Right lobe of liver (tissue), 4 donors: ENCODE data around the gene TMEM80.

Experiments used
- POLR2A ChIP-seq: fragments of 450-650 bp; IDR thresholded peaks from one replicate; pipeline ENCODE4 v1.6.1; 2017; ENCODE audit warnings: antibody characterized with exemption, mild to moderate bottlenecking
- TF ChIP-seq, protein P1 (sequence below), 4 donors: fragments of 200-600 bp in 3 of 4; fragments of 450-650 bp in 1 of 4; IDR thresholded peaks; one replicate each; pipeline versions ENCODE4 v1.5.1 to v1.8.0; 2016 to 2022; ENCODE audit warnings: antibody characterized with exemption in 4 of 4, mild to moderate bottlenecking in 2 of 4
- donor health status: DM: no; HTN: no; CAD: no.
- donor health status: DM: no; HTN: no; CAD: no.
- donor health status: DM: no; HTN: yes; CAD: no.

DNA sequence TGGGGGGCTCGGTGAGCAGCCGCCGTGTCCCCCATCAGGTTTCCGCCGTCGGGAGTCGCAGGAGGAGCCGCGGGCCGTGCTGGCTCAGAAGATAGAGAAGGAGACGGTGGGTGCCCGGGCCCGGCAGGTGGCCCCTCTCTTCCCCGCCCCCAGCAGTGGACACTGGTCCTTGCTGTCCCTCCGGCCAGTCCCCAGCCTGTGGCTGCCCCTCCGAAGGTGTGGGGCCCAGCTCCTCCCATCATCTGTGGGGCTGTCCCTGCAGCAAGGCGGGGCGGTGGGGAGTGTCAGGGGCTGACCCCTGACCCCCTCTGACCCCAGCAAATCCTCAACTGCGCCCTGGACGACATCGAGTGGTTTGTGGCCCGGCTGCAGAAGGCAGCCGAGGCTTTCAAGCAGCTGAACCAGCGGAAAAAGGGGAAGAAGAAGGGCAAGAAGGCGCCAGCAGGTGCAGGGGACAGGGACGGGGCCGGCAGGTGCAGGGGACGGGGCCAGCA lies 25.7 kb downstream of the TMEM80 start:
- TF ChIP-seq, protein P1, sequence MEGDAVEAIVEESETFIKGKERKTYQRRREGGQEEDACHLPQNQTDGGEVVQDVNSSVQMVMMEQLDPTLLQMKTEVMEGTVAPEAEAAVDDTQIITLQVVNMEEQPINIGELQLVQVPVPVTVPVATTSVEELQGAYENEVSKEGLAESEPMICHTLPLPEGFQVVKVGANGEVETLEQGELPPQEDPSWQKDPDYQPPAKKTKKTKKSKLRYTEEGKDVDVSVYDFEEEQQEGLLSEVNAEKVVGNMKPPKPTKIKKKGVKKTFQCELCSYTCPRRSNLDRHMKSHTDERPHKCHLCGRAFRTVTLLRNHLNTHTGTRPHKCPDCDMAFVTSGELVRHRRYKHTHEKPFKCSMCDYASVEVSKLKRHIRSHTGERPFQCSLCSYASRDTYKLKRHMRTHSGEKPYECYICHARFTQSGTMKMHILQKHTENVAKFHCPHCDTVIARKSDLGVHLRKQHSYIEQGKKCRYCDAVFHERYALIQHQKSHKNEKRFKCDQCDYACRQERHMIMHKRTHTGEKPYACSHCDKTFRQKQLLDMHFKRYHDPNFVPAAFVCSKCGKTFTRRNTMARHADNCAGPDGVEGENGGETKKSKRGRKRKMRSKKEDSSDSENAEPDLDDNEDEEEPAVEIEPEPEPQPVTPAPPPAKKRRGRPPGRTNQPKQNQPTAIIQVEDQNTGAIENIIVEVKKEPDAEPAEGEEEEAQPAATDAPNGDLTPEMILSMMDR (IDR thresholded peaks at IDR 0.05): no peak
- no peak for TF ChIP-seq POLR2A
